ENCODE data around the gene GPBP1.

DNA sequence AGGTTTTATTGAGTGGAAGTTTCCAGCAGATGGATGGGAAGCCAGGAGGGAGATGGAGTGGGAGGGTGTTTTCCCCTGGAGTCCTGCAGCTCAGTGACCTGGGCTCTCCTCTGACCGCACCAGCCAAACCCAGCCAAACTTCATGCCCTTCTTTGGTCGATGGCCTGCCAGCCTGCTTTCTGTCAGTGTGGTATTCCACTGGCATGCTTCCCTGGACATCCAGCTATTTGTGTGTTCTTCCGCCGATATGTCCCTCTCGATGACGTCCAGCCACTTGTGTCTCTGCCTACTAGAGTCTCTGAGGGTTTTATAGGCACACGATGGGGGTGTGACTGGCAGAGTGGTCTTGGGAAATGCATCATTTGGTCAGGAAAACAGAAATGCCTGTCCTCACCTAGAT lies 33.8 kb downstream of the GPBP1 start:
- no peak for TF ChIP-seq YY1 (IDR thresholded peaks at IDR 0.05; ENCODE audit: insufficient read depth, insufficient read length)
- no peak for TF ChIP-seq SUZ12 (IDR thresholded peaks at IDR 0.05; ENCODE audit: extremely low read depth, insufficient read depth, insufficient read length)
